22Rv1 (cell line): ENCODE measurements around the gene EIPR1.

Experiments
- ZFX ChIP-seq: fragments of 450-650 bp; IDR thresholded peaks from 2 replicates; pipeline ENCODE4 v1.6.1; 2017; ENCODE audit warnings: antibody characterized with exemption, borderline replicate concordance
- TF ChIP-seq, protein P1 (sequence below): fragments of 450-650 bp; IDR thresholded peaks from 2 replicates; pipeline ENCODE4 v1.5.1; 2017; ENCODE audit warnings: mild to moderate bottlenecking

DNA sequence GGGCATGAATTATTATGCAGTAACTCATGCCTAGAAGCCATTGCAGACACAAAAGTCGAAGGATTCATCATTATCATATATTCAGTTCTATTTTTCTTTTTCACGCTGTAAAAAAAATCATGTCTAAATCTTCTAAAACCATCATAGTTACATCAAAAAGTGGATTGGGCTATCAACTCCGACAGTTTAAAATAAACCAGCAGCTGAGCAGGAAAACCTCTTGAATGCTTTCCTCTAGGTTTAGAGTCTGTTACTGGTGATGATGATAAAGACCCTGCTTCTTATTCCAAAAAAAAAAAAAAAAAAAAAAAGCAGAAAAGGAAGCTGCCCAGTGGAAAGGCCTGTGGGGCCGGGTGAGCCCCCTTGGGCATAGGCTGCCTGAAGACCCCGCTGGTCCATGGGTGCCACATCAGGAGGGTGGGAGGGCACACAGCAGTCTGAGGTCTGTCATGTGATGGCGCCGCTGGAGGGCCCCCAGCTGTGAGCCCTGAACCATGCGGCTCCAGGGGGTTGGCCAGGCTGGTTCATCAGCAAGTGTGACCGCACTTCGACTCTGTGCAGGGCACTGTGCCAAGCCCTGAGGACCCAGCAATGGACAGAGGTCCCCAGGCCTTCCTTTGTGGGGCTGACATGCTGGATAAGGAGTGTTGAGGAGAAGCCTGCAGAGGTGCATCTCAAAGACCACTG lies 199.6 kb downstream of the EIPR1 start:
- TF ChIP-seq, protein P1, sequence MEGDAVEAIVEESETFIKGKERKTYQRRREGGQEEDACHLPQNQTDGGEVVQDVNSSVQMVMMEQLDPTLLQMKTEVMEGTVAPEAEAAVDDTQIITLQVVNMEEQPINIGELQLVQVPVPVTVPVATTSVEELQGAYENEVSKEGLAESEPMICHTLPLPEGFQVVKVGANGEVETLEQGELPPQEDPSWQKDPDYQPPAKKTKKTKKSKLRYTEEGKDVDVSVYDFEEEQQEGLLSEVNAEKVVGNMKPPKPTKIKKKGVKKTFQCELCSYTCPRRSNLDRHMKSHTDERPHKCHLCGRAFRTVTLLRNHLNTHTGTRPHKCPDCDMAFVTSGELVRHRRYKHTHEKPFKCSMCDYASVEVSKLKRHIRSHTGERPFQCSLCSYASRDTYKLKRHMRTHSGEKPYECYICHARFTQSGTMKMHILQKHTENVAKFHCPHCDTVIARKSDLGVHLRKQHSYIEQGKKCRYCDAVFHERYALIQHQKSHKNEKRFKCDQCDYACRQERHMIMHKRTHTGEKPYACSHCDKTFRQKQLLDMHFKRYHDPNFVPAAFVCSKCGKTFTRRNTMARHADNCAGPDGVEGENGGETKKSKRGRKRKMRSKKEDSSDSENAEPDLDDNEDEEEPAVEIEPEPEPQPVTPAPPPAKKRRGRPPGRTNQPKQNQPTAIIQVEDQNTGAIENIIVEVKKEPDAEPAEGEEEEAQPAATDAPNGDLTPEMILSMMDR = no peak
- no peak for TF ChIP-seq ZFX
